Psoas muscle (tissue), 8 donors: Measurements from ENCODE around the gene CIITA. TPM values are rescaled to one million over a fixed set of nuclear protein-coding genes. Genes with fewer than 3 reads are reported as not detected.

ENCODE experiments used
- ATAC-seq, 4 donors: fragments of 200-7000 bp; cut with Tn5 transposase; one replicate each; pipeline ENCODE4 v1.9.1; 2020; ENCODE audit warnings: moderate library complexity in 3 of 4, mild to moderate bottlenecking in 2 of 4
- DNase-seq, 2 donors: peaks; one replicate each; pipeline ENCODE4 v3.0.0-alpha.2; 2020
- H3K27ac ChIP-seq: fragments of 200-600 bp; one replicate; pipeline ENCODE4 v1.8.0; 2022
- H3K27me3 ChIP-seq, 3 donors: fragments of 200-600 bp in 1 of 3; one replicate each; pipeline versions ENCODE4 v1.6.1 to v1.8.0; 2013 to 2022; ENCODE audit warnings: low read length in 2 of 3, mild to moderate bottlenecking in 2 of 3, moderate library complexity in 1 of 3; ENCODE audit not compliant: insufficient read depth in 3 of 3
- H3K36me3 ChIP-seq, 2 donors: fragments of 200-600 bp in 1 of 2; one replicate each; pipeline versions ENCODE4 v1.6.1 to v1.8.0; 2013 to 2022; ENCODE audit warnings: low read depth in 1 of 2, mild to moderate bottlenecking in 1 of 2, moderate library complexity in 1 of 2; ENCODE audit not compliant: insufficient read depth in 1 of 2
- H3K4me1 ChIP-seq: fragments of 200-600 bp; one replicate; pipeline ENCODE4 v1.8.0; 2022
- H3K4me3 ChIP-seq: fragments of 200-600 bp; one replicate; pipeline ENCODE4 v1.8.0; 2022; ENCODE audit warnings: mild to moderate bottlenecking
- H3K9me3 ChIP-seq: fragments of 200-600 bp; one replicate; pipeline ENCODE4 v1.8.0; 2022
- WGBS, 3 donors: extraction: QIAGEN DNeasy Blood & Tissue Kit; methylation state at CpG; one replicate each; pipeline versions ENCODE4 v1.1.6 to v1.1.7; 2013; 5-methylcytosine and 5-hydroxymethylcytosine counted together
- intact Hi-C, 2 donors: fragments of 100-400 bp; cut with DNase I; formaldehyde crosslinking; loops; one replicate each; pipeline versions ENCODE4 v1.11.0 to v1.14.2; 2022
- polyA plus RNA-seq, 3 donors: library from polyadenylated mRNA; stranded (reverse); fragments of 200-250 nt; gene quantifications; one replicate each; pipeline ENCODE4 v1.2.3, GENCODE V29; 2013
- total RNA-seq, 4 donors: library from RNA; stranded (reverse); fragmentation: NEBNext Ultra II Directional in 2 of 4; extraction: Animal tissue kit (Norgen Biotek cat#: 25700) in 2 of 4; gene quantifications; one replicate each; pipeline versions ENCODE4 v1.2.1 to v1.2.4, GENCODE V29; 2021 to 2023
- TF ChIP-seq, protein P1 (sequence below): fragments of 200-600 bp; IDR thresholded peaks from one replicate; pipeline ENCODE4 v1.8.0; 2022; ENCODE audit warnings: antibody characterized with exemption
- donor health status: healthy with polysubstance abuse.
- donor health status: DM: no; HTN: no; CAD: no; lungs with moderate emphysema.
- donor health status: Bipolar disorder and iron deficiency.
- donor health status: healthy.
- donor health status: DM: yes; HTN: yes; CAD: no.
- donor health status: DM: no; HTN: no; CAD: no.
- donor health status: DM: no; HTN: no; CAD: no.
- donor health status: DM: yes; HTN: yes; CAD: no.

The CIITA gene
- total and polyA plus RNA-seq, 7 donors, result 2.3 to 15.3 (median 4.1) TPM

DNA sequence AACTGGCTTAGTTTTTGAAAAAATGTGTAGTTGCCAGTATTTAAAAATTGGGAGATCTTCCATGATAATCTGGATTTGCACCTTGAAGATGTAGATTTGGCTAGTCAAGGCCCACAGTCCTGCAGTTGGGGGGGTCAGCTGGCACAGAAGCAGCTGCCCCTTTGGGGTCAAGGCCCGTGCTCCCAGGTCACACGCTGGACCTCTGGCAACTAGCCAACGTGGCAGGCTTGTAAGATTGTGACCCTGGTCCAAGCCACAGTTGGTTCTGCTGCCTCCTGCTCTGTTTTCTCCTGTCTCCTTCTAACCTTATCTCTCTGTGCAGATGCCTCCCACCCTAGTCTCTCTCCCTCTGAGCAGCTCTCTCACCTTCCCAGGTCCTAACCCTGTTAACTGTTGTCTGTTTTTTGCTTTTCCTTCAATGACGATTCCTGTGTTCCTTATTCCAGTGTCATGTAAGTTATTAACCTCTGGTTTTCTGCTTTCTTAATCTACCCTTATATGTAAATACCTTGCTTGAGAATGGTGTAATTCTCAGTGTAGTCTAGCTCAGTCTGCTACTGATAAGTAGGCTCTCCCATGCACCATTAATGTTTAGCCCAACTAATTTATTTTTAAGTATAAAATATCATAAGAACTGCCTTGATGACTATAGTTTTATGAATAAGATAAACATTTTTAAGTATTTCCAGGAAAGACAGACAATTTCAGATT, 95.3 kb downstream of the CIITA start:
- TF ChIP-seq, protein P1, sequence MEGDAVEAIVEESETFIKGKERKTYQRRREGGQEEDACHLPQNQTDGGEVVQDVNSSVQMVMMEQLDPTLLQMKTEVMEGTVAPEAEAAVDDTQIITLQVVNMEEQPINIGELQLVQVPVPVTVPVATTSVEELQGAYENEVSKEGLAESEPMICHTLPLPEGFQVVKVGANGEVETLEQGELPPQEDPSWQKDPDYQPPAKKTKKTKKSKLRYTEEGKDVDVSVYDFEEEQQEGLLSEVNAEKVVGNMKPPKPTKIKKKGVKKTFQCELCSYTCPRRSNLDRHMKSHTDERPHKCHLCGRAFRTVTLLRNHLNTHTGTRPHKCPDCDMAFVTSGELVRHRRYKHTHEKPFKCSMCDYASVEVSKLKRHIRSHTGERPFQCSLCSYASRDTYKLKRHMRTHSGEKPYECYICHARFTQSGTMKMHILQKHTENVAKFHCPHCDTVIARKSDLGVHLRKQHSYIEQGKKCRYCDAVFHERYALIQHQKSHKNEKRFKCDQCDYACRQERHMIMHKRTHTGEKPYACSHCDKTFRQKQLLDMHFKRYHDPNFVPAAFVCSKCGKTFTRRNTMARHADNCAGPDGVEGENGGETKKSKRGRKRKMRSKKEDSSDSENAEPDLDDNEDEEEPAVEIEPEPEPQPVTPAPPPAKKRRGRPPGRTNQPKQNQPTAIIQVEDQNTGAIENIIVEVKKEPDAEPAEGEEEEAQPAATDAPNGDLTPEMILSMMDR, result no peak
- DNase-seq (no peak), ATAC-seq (no peak)
- no peak overlapping the region for H3K27ac ChIP-seq
- H3K9me3 ChIP-seq, result no peaks in the 10 kb centered on the region
- 45 to 66% (median 53%) methylated on average over 4 of the region's 4 CpGs for WGBS, 3 donors
- H3K4me1 ChIP-seq, result peaks cover 5% of the 10 kb centered on the region
- H3K4me3 ChIP-seq, result no peak overlapping the region
- intact Hi-C loops, result loop anchor here (2.0 to 5.0 kb wide), 2 partner anchors 130 to 285 kb away; partner anchors contain the start of gene SOCS1 (in 1 of the 2)
- H3K36me3 ChIP-seq, result peaks cover 0 to 58% of the 10 kb centered on the region in 2 donors
- H3K27me3 ChIP-seq, result no peaks in the 10 kb centered on the region

DNA sequence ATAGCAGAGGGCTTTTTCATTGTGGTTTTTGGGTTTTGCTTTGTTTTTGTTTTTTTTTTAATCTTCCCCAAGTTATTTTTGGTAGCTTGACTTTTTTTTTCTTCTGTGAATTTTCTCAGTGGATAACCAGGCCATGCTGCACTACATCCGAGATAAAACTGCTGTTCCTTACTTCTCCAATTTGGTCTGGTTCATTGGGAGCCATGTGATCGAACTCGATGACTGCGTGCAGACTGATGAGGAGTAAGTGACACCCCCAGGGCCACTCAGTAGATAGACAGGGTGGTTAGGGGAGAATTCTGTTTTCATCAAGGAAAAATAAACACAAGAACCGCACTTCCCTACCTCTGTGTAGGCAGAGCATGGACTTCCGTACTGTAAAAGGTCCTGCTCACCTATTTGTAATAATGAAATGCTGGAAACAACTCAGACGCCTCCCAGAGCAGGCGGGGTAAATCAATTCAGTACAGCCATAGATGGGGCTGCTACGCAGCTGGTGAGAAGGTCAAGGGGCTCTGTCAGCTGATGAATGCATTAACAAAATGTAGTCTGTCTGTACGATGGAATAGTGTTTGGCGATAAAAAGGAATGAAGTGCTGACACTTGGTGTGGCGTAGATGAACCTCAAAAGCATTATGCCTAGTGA, 95.9 kb downstream of the CIITA start:
- WGBS, 3 donors, result 91 to 95% (median 92%) methylated on average over 12 of the region's 12 CpGs
- no peak overlapping the region for H3K4me3 ChIP-seq
- H3K4me1 ChIP-seq, result peaks cover 5% of the 10 kb centered on the region
- ATAC-seq, result no peak
- H3K9me3 ChIP-seq, result no peaks in the 10 kb centered on the region
- peaks cover 0 to 65% of the 10 kb centered on the region in 2 donors for H3K36me3 ChIP-seq
- intact Hi-C loops, result loop anchor here (2.0 to 5.0 kb wide), 2 partner anchors 129 to 284 kb away; partner anchors contain the start of gene SOCS1 (in 1 of the 2)
- H3K27ac ChIP-seq, result no peak overlapping the region
- TF ChIP-seq, protein P1, result no peak
- DNase-seq, result no peak
- H3K27me3 ChIP-seq, result no peaks in the 10 kb centered on the region

DNA sequence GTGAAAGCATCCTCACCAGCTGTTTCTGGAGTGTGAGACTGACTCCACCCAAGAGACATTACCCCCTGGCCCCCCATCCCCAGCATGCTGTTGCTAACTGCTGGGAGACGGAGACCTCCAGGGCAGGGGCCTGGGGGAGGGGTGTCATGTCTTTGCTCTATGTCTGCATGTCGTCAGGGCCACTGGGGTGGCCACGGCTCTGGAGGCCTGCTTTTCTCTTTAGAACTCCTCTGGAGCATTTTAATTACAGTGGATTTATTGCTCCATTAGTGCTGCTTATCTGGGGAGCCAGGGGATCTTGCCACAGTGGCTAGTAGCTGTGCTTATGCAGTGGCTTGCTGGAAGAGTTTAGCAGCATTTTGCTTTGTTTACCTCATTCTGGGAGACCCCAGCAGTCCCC, 99.6 kb downstream of the CIITA start:
- no peak overlapping the region for H3K4me3 ChIP-seq
- H3K9me3 ChIP-seq, result no peaks in the 10 kb centered on the region
- H3K27ac ChIP-seq, result no peak overlapping the region
- whole genome bisulfite sequencing, 3 donors, result 72 to 79% (median 74%) methylated on average over 3 of the region's 3 CpGs
- intact Hi-C loops, result no loop called here
- no peaks in the 10 kb centered on the region for H3K27me3 ChIP-seq
- TF ChIP-seq, protein P1, result no peak
- ATAC-seq (no peak), DNase-seq (no peak)
- H3K4me1 ChIP-seq, result no peaks in the 10 kb centered on the region
- peaks cover 0 to 67% of the 10 kb centered on the region in 2 donors for H3K36me3 ChIP-seq

DNA sequence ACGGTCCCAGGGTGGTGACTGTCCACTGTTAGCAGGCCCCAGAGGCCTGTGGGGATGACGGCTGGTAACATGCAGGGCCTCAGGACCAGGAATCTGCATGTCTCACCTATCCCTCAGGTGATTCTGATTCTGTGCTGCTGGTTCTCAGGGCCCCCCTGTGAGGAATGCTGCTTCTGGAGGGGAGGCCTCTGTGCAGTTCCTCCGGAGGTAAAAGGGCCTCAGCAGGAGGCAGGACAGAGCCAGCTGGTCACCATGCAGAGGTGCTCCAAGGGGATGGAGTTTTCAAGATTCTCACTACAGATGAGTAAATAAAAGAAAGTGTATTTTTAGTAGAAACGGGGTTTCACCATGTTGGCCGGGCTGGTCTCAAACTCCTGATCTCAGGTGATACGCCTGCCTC, 101.1 kb downstream of the CIITA start:
- TF ChIP-seq, protein P1, result no peak
- Histone ChIP-seq H3K27me3 (no peaks in the 10 kb centered on the region), H3K27ac (no peak overlapping the region), H3K4me1 (no peaks in the 10 kb centered on the region), H3K4me3 (no peak overlapping the region), H3K36me3 (peaks cover 0 to 65% of the 10 kb centered on the region in 2 donors), H3K9me3 (no peaks in the 10 kb centered on the region)
- DNase-seq (no peak), ATAC-seq (no peak)
- intact Hi-C loops, result no loop called here
- WGBS, 3 donors, result 93 to 95% (median 94%) methylated on average over 6 of the region's 6 CpGs
